OCI-LY7 (cell line): ENCODE results near the gene PPP6R3.
"Not testable (repeated sequence)": the region's sequence is repeated elsewhere in the genome, so short reads cannot be mapped to it uniquely, and the experiment has no call there.

Source experiments
- EZH2phosphoT487 ChIP-seq: fragments of 200-600 bp; sonication (generic); IDR thresholded peaks from 2 replicates; pipeline ENCODE4 v1.6.1; 2018; ENCODE audit warnings: low read depth, borderline replicate concordance, mild to moderate bottlenecking, mixed run types, antibody characterized with exemption, low read length, moderate library complexity, mixed read lengths
- TF ChIP-seq, protein P1 (sequence below): fragments of 200-600 bp; sonication (generic); conservative IDR thresholded peaks from 2 replicates; pipeline ENCODE4 v1.5.1; 2014; ENCODE audit warnings: mild to moderate bottlenecking, antibody characterized with exemption, low read length, moderate library complexity, mixed read lengths

DNA sequence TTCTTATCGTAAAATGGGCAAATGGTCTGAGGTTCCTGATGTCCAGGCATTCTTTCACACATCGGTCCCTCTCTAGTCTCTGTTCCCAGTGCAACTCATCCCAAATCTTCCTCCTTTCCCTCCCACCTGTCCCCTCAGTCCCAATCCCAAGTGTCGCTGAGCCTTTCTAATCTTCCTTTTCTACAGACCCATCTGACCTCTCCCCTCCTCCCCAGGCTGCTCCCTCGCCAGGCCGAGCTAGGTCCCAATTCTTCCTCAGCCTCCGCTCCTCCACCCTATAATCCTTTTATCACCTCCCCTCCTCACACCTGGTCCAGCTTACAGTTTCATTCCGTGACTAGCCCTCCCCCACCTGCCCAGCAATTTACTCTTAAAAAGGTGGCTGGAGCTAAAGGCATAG is 174.6 kb downstream of the PPP6R3 start:
- TF ChIP-seq, protein P1, sequence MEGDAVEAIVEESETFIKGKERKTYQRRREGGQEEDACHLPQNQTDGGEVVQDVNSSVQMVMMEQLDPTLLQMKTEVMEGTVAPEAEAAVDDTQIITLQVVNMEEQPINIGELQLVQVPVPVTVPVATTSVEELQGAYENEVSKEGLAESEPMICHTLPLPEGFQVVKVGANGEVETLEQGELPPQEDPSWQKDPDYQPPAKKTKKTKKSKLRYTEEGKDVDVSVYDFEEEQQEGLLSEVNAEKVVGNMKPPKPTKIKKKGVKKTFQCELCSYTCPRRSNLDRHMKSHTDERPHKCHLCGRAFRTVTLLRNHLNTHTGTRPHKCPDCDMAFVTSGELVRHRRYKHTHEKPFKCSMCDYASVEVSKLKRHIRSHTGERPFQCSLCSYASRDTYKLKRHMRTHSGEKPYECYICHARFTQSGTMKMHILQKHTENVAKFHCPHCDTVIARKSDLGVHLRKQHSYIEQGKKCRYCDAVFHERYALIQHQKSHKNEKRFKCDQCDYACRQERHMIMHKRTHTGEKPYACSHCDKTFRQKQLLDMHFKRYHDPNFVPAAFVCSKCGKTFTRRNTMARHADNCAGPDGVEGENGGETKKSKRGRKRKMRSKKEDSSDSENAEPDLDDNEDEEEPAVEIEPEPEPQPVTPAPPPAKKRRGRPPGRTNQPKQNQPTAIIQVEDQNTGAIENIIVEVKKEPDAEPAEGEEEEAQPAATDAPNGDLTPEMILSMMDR: not testable (repeated sequence)
- TF ChIP-seq EZH2phosphoT487: not testable (repeated sequence)
